ENCODE data around the gene FMNL2.

DNA sequence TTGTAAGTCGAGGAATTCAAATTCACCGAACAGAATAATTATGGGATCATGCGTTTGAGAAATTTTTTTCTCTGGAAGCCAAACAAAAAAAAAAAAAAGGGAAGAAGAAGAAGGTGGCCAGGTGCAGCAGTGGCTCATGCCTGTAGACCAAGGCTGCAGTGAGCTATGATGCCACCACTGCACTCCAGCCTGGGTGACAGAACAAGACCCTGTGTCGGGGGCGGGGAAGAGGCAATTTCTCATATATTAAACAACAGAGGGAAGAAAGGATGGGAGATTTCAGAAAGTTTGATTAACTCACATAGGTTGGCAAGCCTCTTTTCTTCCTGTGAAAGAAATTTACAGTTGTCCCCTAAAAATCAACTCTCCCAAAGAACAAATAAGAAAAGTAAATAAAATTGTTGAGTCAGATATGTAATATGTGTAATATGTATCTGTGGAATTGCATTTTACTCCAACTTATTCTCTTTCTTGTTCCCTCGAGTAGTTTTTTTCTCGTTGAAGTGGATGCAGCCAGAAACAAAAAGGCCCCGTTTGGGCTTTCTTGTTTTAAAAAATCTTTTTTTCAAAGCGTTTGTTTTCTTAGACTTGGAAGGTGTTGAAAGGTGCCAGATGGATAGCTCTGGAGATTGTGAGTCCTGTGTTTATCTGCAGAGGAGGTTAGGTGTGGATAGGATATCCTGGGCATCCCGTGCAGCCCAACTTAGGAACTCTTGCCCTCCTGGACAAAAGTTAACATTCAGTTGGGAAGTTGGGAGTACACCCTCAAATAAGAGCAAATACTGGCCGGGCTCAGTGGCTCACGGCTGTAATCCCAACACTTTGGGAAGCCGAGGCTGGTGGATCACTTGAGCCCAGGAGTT, 25.4 kb upstream of the FMNL2 start:
- TF ChIP-seq, protein P1, sequence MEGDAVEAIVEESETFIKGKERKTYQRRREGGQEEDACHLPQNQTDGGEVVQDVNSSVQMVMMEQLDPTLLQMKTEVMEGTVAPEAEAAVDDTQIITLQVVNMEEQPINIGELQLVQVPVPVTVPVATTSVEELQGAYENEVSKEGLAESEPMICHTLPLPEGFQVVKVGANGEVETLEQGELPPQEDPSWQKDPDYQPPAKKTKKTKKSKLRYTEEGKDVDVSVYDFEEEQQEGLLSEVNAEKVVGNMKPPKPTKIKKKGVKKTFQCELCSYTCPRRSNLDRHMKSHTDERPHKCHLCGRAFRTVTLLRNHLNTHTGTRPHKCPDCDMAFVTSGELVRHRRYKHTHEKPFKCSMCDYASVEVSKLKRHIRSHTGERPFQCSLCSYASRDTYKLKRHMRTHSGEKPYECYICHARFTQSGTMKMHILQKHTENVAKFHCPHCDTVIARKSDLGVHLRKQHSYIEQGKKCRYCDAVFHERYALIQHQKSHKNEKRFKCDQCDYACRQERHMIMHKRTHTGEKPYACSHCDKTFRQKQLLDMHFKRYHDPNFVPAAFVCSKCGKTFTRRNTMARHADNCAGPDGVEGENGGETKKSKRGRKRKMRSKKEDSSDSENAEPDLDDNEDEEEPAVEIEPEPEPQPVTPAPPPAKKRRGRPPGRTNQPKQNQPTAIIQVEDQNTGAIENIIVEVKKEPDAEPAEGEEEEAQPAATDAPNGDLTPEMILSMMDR (IDR thresholded peaks at IDR 0.05; ENCODE audit: insufficient read depth, low read length, poor library complexity, severe bottlenecking): no peak
- no peak for TF ChIP-seq EZH2phosphoT487 (conservative IDR thresholded peaks at IDR 0.05; ENCODE audit: low read length)

All from SU-DHL-6 (cell line).